IPS-20b (cell line): ENCODE measurements around the gene PMAIP1.
A peak's percentile ranks its signal among the peaks of the same experiment; 100 is the strongest.

Experiments used
- H3K27ac ChIP-seq: one replicate; pipeline ENCODE4 v1.5.1; 2013; ENCODE audit warnings: low read length
- H3K27me3 ChIP-seq: 2 replicates; pipeline ENCODE4 v1.6.1; 2013; ENCODE audit warnings: mild to moderate bottlenecking, low read length, inconsistent platforms; ENCODE audit not compliant: insufficient read depth
- H3K36me3 ChIP-seq: 2 replicates; pipeline ENCODE4 v1.6.1; 2013; ENCODE audit warnings: low read depth, mild to moderate bottlenecking, inconsistent platforms, low read length, moderate library complexity; ENCODE audit not compliant: insufficient read depth
- H3K4me1 ChIP-seq: 2 replicates; pipeline ENCODE4 v1.6.1; 2013; ENCODE audit warnings: mild to moderate bottlenecking, control low read depth, inconsistent platforms, low read length, moderate library complexity; ENCODE audit not compliant: insufficient read depth
- H3K4me3 ChIP-seq: 2 replicates; pipeline ENCODE4 v1.5.1; 2013; ENCODE audit warnings: mild to moderate bottlenecking, low read length, inconsistent platforms
- H3K9ac ChIP-seq: 2 replicates; pipeline ENCODE4 v1.6.1; 2013; ENCODE audit warnings: low read depth, mild to moderate bottlenecking, inconsistent platforms, low read length, moderate library complexity
- H3K9me3 ChIP-seq: 2 replicates; pipeline ENCODE4 v1.6.1; 2013; ENCODE audit warnings: mild to moderate bottlenecking, low read depth, low read length, inconsistent platforms; ENCODE audit not compliant: insufficient read depth

Gene PMAIP1

GRCh38 chr18:59892123-59892522 is 7.7 kb upstream of the PMAIP1 start:
- Histone ChIP-seq H3K9me3 (no peaks in the 10 kb centered on the region), H3K9ac (no peak overlapping the region), H3K36me3 (no peaks in the 10 kb centered on the region), H3K27me3 (peaks cover 7% of the 10 kb centered on the region; the same call in 1 of the 2 replicates), H3K4me3 (no peak overlapping the region), H3K27ac (no peak overlapping the region), H3K4me1 (peaks cover 4% of the 10 kb centered on the region; the same call in 1 of the 2 replicates)

GRCh38 chr18:59893971-59894370 is 5.8 kb upstream of the PMAIP1 start:
- Histone ChIP-seq H3K36me3 (no peaks in the 10 kb centered on the region), H3K9ac (no peak overlapping the region), H3K4me1 (peaks cover 14% of the 10 kb centered on the region; the same call in 1 of the 2 replicates), H3K27me3 (peaks cover 25% of the 10 kb centered on the region; the same call in 1 of the 2 replicates), H3K4me3 (no peak overlapping the region), H3K9me3 (no peaks in the 10 kb centered on the region), H3K27ac (no peak overlapping the region)

- Histone ChIP-seq H3K9me3 (no peaks in the 10 kb centered on the region), H3K9ac (peak overlapping the region; percentile 72), H3K36me3 (peaks cover 15% of the 10 kb centered on the region), H3K4me3 (peak overlapping the region; percentile 95), H3K27me3 (peaks cover 40% of the 10 kb centered on the region; the same call in 1 of the 2 replicates), H3K27ac (peak overlapping the region; percentile 23), H3K4me1 (peaks cover 16% of the 10 kb centered on the region; the same call in 1 of the 2 replicates)
Measured at GRCh38 chr18:59897321-59897954, 2.4 kb upstream of the PMAIP1 start.

GRCh38 chr18:59898093-59898492 is 1.7 kb upstream of the PMAIP1 start:
- Histone ChIP-seq H3K27ac (no peak overlapping the region), H3K9ac (peak overlapping the region; percentile 3; the same call in 1 of the 2 replicates), H3K4me3 (peak overlapping the region; percentile 95), H3K4me1 (peaks cover 16% of the 10 kb centered on the region; the same call in 1 of the 2 replicates), H3K27me3 (peaks cover 40% of the 10 kb centered on the region; the same call in 1 of the 2 replicates), H3K9me3 (no peaks in the 10 kb centered on the region), H3K36me3 (peaks cover 22% of the 10 kb centered on the region)

GRCh38 chr18:59898609-59899297 is 1.0 kb upstream of the PMAIP1 start:
- peak overlapping the region; percentile 95 for H3K4me3 ChIP-seq
- H3K4me1 ChIP-seq, result peaks cover 16% of the 10 kb centered on the region; the same call in 1 of the 2 replicates
- peaks cover 28% of the 10 kb centered on the region for H3K36me3 ChIP-seq
- no peak overlapping the region for H3K27ac ChIP-seq
- H3K9ac ChIP-seq, result peak overlapping the region; percentile 79
- no peaks in the 10 kb centered on the region for H3K9me3 ChIP-seq
- H3K27me3 ChIP-seq, result peaks cover 40% of the 10 kb centered on the region; the same call in 1 of the 2 replicates

GRCh38 chr18:59900222-59901128 is 679 bp downstream of the PMAIP1 start:
- H3K4me1 ChIP-seq, result peaks cover 24% of the 10 kb centered on the region; the same call in 1 of the 2 replicates
- H3K36me3 ChIP-seq, result peaks cover 37% of the 10 kb centered on the region
- peak overlapping the region; percentile 95 for H3K4me3 ChIP-seq
- H3K9ac ChIP-seq, result peak overlapping the region; percentile 95
- peaks cover 40% of the 10 kb centered on the region; the same call in 1 of the 2 replicates for H3K27me3 ChIP-seq
- peak overlapping the region; percentile 24 for H3K27ac ChIP-seq
- no peaks in the 10 kb centered on the region for H3K9me3 ChIP-seq

- Histone ChIP-seq H3K9me3 (no peaks in the 10 kb centered on the region), H3K27me3 (peaks cover 31% of the 10 kb centered on the region; the same call in 1 of the 2 replicates), H3K9ac (peak overlapping the region; percentile 95; the same call in 1 of the 2 replicates), H3K4me3 (peak overlapping the region; percentile 95), H3K36me3 (peaks cover 37% of the 10 kb centered on the region), H3K4me1 (peaks cover 27% of the 10 kb centered on the region; the same call in 1 of the 2 replicates), H3K27ac (no peak overlapping the region)
Measured at GRCh38 chr18:59902131-59902992, 2.6 kb downstream of the PMAIP1 start.

GRCh38 chr18:59902993-59903610 is 3.3 kb downstream of the PMAIP1 start:
- peaks cover 37% of the 10 kb centered on the region for H3K36me3 ChIP-seq
- no peak overlapping the region for H3K27ac ChIP-seq
- peaks cover 24% of the 10 kb centered on the region; the same call in 1 of the 2 replicates for H3K4me1 ChIP-seq
- H3K27me3 ChIP-seq, result peaks cover 23% of the 10 kb centered on the region; the same call in 1 of the 2 replicates
- no peaks in the 10 kb centered on the region for H3K9me3 ChIP-seq
- peak overlapping the region; percentile 95 for H3K4me3 ChIP-seq
- H3K9ac ChIP-seq, result no peak overlapping the region

- peaks cover 37% of the 10 kb centered on the region for H3K36me3 ChIP-seq
- peaks cover 13% of the 10 kb centered on the region; the same call in 1 of the 2 replicates for H3K27me3 ChIP-seq
- H3K4me3 ChIP-seq, result peak overlapping the region; percentile 25; the same call in 1 of the 2 replicates
- no peak overlapping the region; the same call in 1 of the 2 replicates for H3K9ac ChIP-seq
- H3K4me1 ChIP-seq, result peaks cover 24% of the 10 kb centered on the region; the same call in 1 of the 2 replicates
- no peaks in the 10 kb centered on the region for H3K9me3 ChIP-seq
- H3K27ac ChIP-seq, result no peak overlapping the region
Measured at GRCh38 chr18:59904011-59904601, 4.3 kb downstream of the PMAIP1 start.

GRCh38 chr18:59905686-59906091 is 5.9 kb downstream of the PMAIP1 start:
- Histone ChIP-seq H3K4me1 (peaks cover 29% of the 10 kb centered on the region; the same call in 1 of the 2 replicates), H3K36me3 (peaks cover 37% of the 10 kb centered on the region), H3K27me3 (peaks cover 10% of the 10 kb centered on the region; the same call in 1 of the 2 replicates), H3K9ac (no peak overlapping the region), H3K4me3 (no peak overlapping the region), H3K9me3 (no peaks in the 10 kb centered on the region), H3K27ac (no peak overlapping the region)
